Tibial nerve (tissue), 4 donors: ENCODE data around the gene ATP11C. TPM values are rescaled to one million over a fixed set of nuclear protein-coding genes. Genes with fewer than 3 reads are reported as not detected.
"Not testable (repeated sequence)": the region's sequence is repeated elsewhere in the genome, so short reads cannot be mapped to it uniquely, and the experiment has no call there.

Source experiments
- DNase-seq, 2 donors: peaks; one replicate each; pipeline ENCODE4 v3.0.0-alpha.2; 2019; ENCODE audit warnings: low spot score in 2 of 2
- H3K27ac ChIP-seq, 4 donors: fragments of 200-600 bp; sonication (generic) in 3 of 4; one replicate each; pipeline ENCODE4 v1.5.1; 2017 to 2019; ENCODE audit warnings: mild to moderate bottlenecking in 1 of 4
- H3K27me3 ChIP-seq, 2 donors: fragments of 200-600 bp; sonication (generic) in 1 of 2; one replicate each; pipeline versions ENCODE4 v1.5.1 to v1.6.0; 2017 to 2019
- H3K36me3 ChIP-seq, 3 donors: fragments of 200-600 bp; sonication (generic); one replicate each; pipeline ENCODE4 v1.5.1; 2018 to 2019
- H3K4me1 ChIP-seq, 4 donors: fragments of 200-600 bp; sonication (generic) in 3 of 4; one replicate each; pipeline ENCODE4 v1.5.1; 2017 to 2019
- H3K4me3 ChIP-seq, 4 donors: fragments of 200-600 bp; sonication (generic) in 3 of 4; one replicate each; pipeline ENCODE4 v1.5.1; 2017 to 2019; ENCODE audit warnings: mild to moderate bottlenecking in 1 of 4, moderate library complexity in 1 of 4
- H3K9me3 ChIP-seq, 4 donors: fragments of 200-600 bp; sonication (generic) in 3 of 4; one replicate each; pipeline ENCODE4 v1.5.1; 2017 to 2019
- CTCF ChIP-seq, 5 experiments: fragments of 200-600 bp in 3 of 5; fragments of 450-650 bp in 2 of 5; sonication (generic) in 3 of 5; IDR thresholded peaks; one replicate each; pipeline ENCODE4 v1.5.1; 2016 to 2019; ENCODE audit warnings: antibody characterized with exemption in 5 of 5, mild to moderate bottlenecking in 3 of 5, moderate library complexity in 2 of 5
- EP300 ChIP-seq, 2 donors: sonication (generic); formaldehyde crosslinking; IDR thresholded peaks; one replicate each; pipeline ENCODE4 v1.6.1; 2017; ENCODE audit warnings: antibody characterized with exemption in 2 of 2, mild to moderate bottlenecking in 1 of 2
- POLR2A ChIP-seq, 2 donors: fragments of 450-650 bp; IDR thresholded peaks; one replicate each; pipeline ENCODE4 v1.6.1; 2017; ENCODE audit warnings: antibody characterized with exemption in 2 of 2, mild to moderate bottlenecking in 2 of 2, moderate library complexity in 2 of 2
- WGBS, 2 donors: methylation state at CpG; one replicate each; pipeline ENCODE4 v1.1.5; 2018; 5-methylcytosine and 5-hydroxymethylcytosine counted together
- small RNA-seq: library from RNA; depleted of rRNA; stranded (forward); fragments of <200 nt; gene quantifications from one replicate; pipeline ENCODE3, GENCODE V24; 2016
- total RNA-seq, 4 donors: library from RNA; depleted of rRNA; stranded (reverse); fragments of >200 nt; gene quantifications; one replicate each; pipeline ENCODE4 v1.1.0, GENCODE V29; 2016

ATP11C gene
- total RNA-seq, 4 donors from 2014 or later: 24.1 to 37.8 (median 32.9) TPM

GRCh38 chrX:139691493-139691842 is 241.4 kb downstream of the ATP11C start:
- Histone ChIP-seq H3K27me3 (peaks cover 0 to 24% of the 10 kb centered on the region in 2 donors), H3K4me3 (peak overlapping the region in 1 of 4 donors; percentile 51), H3K9me3 (no peaks in the 10 kb centered on the region), H3K4me1 (peaks cover 0 to 13% (median 0%) of the 10 kb centered on the region in 4 donors), H3K36me3 (no peaks in the 10 kb centered on the region), H3K27ac (no peak overlapping the region)
- TF ChIP-seq POLR2A (IDR thresholded peaks at IDR 0.05): no peak
- no peak for TF ChIP-seq EP300 (IDR thresholded peaks at IDR 0.05)
- TF ChIP-seq CTCF (IDR thresholded peaks at IDR 0.05): no peak
- WGBS, 2 donors: 1 to 28% methylated on average over 21 to 23 of the region's 23 CpGs
- DNase-seq: no peak

GRCh38 chrX:139685175-139685574 is 247.7 kb downstream of the ATP11C start:
- 86 to 94% methylated on average over 7 of the region's 7 CpGs for WGBS, 2 donors
- DNase-seq, H3K4me1 ChIP-seq, H3K27me3 ChIP-seq, H3K9me3 ChIP-seq, H3K4me3 ChIP-seq, H3K36me3 ChIP-seq, H3K27ac ChIP-seq: not testable (repeated sequence)

GRCh38 chrX:139680356-139680755 is 252.5 kb downstream of the ATP11C start:
- TF ChIP-seq CTCF (IDR thresholded peaks at IDR 0.05) (no peak), POLR2A (IDR thresholded peaks at IDR 0.05) (no peak), EP300 (IDR thresholded peaks at IDR 0.05) (no peak)

More at GRCh38 chrX:139680356-139680755, 252.5 kb downstream of the ATP11C start:
- 51 to 65% methylated on average over 3 of the region's 3 CpGs for WGBS, 2 donors
- Histone ChIP-seq H3K4me1 (no peaks in the 10 kb centered on the region), H3K27ac (no peak overlapping the region), H3K9me3 (no peaks in the 10 kb centered on the region), H3K4me3 (no peak overlapping the region), H3K36me3 (no peaks in the 10 kb centered on the region), H3K27me3 (no peaks in the 10 kb centered on the region)
- DNase-seq: no peak

Small RNA genes within 50 kb of the gene (small RNA-seq; reads per million reads assigned to genes)
- 1.5 reads per million, percentile 46 among the genes with 10 or more reads in this experiment for gene MIR505
- gene RF00425: not detected
- not detected for gene RF01210
- gene RNU6ATAC23P: not detected

Other genes with a start within 250 kb of the ATP11C start
- gene MCF2, start 224.9 kb downstream of the ATP11C start, total RNA-seq: under 1 TPM in 2 of 4 donors, not detected in 2; 0.20 to 0.22 TPM
- gene CXorf66, start 32.5 kb upstream of the ATP11C start, total RNA-seq: not detected